Mesenchymal stem cell (in vitro differentiated cells and primary cell): Measurements from ENCODE around the gene STX19.

Source experiments
- DNase-seq: peaks from one replicate; pipeline ENCODE4 v3.0.0-alpha.2; 2013
- H2AFZ ChIP-seq: one replicate; pipeline ENCODE4 v1.6.1; 2013; ENCODE audit warnings: low read depth, mild to moderate bottlenecking, control low read depth, inconsistent platforms, low read length, moderate library complexity
- H2AK5ac ChIP-seq: 2 replicates; pipeline ENCODE4 v1.6.1; 2013; ENCODE audit warnings: low read length, moderate library complexity, mild to moderate bottlenecking, inconsistent platforms; ENCODE audit not compliant: severe bottlenecking
- H2BK120ac ChIP-seq: one replicate; pipeline ENCODE4 v1.6.1; 2013; ENCODE audit warnings: low read depth, mild to moderate bottlenecking, inconsistent platforms, low read length, moderate library complexity
- H2BK12ac ChIP-seq, 2 experiments: one replicate each; pipeline ENCODE4 v1.6.1; 2013; ENCODE audit warnings: inconsistent platforms in 2 of 2, low read length in 2 of 2, mild to moderate bottlenecking in 2 of 2, moderate library complexity in 2 of 2, control low read depth in 1 of 2
- H2BK15ac ChIP-seq: one replicate; pipeline ENCODE4 v1.6.1; 2013; ENCODE audit warnings: mild to moderate bottlenecking, low read depth, inconsistent platforms; ENCODE audit not compliant: poor library complexity, severe bottlenecking
- H2BK5ac ChIP-seq: 2 replicates; pipeline ENCODE4 v1.6.1; 2013; ENCODE audit warnings: low read depth, mild to moderate bottlenecking, low read length, control low read depth, inconsistent platforms; ENCODE audit not compliant: poor library complexity, severe bottlenecking
- H3K14ac ChIP-seq, 2 experiments: one replicate each; pipeline ENCODE4 v1.6.1; 2013; ENCODE audit warnings: inconsistent platforms in 2 of 2, low read length in 2 of 2, control low read depth in 1 of 2, mild to moderate bottlenecking in 1 of 2, moderate library complexity in 1 of 2
- H3K18ac ChIP-seq, 2 experiments: one replicate each; pipeline ENCODE4 v1.6.1; 2013; ENCODE audit warnings: inconsistent platforms in 2 of 2, low read length in 2 of 2, control low read depth in 1 of 2, low read depth in 1 of 2, mild to moderate bottlenecking in 1 of 2
- H3K23ac ChIP-seq, 2 experiments: one replicate each; pipeline ENCODE4 v1.6.1; 2013; ENCODE audit warnings: inconsistent platforms in 2 of 2, low read length in 2 of 2, mild to moderate bottlenecking in 2 of 2, moderate library complexity in 2 of 2, control low read depth in 1 of 2
- H3K27ac ChIP-seq: 2 replicates; pipeline ENCODE4 v1.5.1; 2013; ENCODE audit warnings: mild to moderate bottlenecking, moderate library complexity, low read length, control low read depth, inconsistent platforms; ENCODE audit not compliant: poor library complexity, severe bottlenecking
- H3K27me3 ChIP-seq, 2 experiments: 2 replicates each; pipeline versions ENCODE4 v1.6.1 to v1.7.0; 2013; ENCODE audit warnings: low read length in 2 of 2, mild to moderate bottlenecking in 2 of 2, moderate library complexity in 2 of 2, control low read depth in 1 of 2, inconsistent platforms in 1 of 2; ENCODE audit not compliant: control insufficient read depth in 1 of 2, insufficient read depth in 1 of 2
- H3K36me3 ChIP-seq, 2 experiments: 2 replicates each; pipeline versions ENCODE4 v1.6.1 to v1.7.0; 2013; ENCODE audit warnings: low read length in 2 of 2, control low read depth in 1 of 2, inconsistent platforms in 1 of 2, low read depth in 1 of 2, mild to moderate bottlenecking in 1 of 2; ENCODE audit not compliant: insufficient read depth in 2 of 2, control insufficient read depth in 1 of 2
- H3K4ac ChIP-seq, 2 experiments: one replicate each; pipeline ENCODE4 v1.6.1; 2013; ENCODE audit warnings: inconsistent platforms in 2 of 2, low read length in 2 of 2, mild to moderate bottlenecking in 2 of 2, moderate library complexity in 2 of 2, control low read depth in 1 of 2, low read depth in 1 of 2
- H3K4me1 ChIP-seq: 2 replicates; pipeline ENCODE4 v1.6.1; 2013; ENCODE audit warnings: low read depth, low read length, control low read depth; ENCODE audit not compliant: control insufficient read depth, insufficient read depth
- H3K4me2 ChIP-seq: 2 replicates; pipeline ENCODE4 v1.6.1; 2013; ENCODE audit warnings: low read length, mild to moderate bottlenecking, inconsistent platforms; ENCODE audit not compliant: poor library complexity, severe bottlenecking
- H3K4me3 ChIP-seq, 2 experiments: 2 replicates each; pipeline versions ENCODE4 v1.5.1 to v1.7.0; 2013; ENCODE audit warnings: low read length in 2 of 2, mild to moderate bottlenecking in 2 of 2, control low read depth in 1 of 2, low read depth in 1 of 2; ENCODE audit not compliant: insufficient read depth in 1 of 2
- H3K79me1 ChIP-seq: replicated peaks from 2 replicates; pipeline ENCODE4 v1.6.1; 2013; ENCODE audit warnings: mild to moderate bottlenecking, control low read depth, low read length, inconsistent platforms; ENCODE audit not compliant: poor library complexity, severe bottlenecking
- H3K9ac ChIP-seq: 2 replicates; pipeline ENCODE4 v1.7.0; 2013; ENCODE audit warnings: mild to moderate bottlenecking, low read length, moderate library complexity
- H3K9me3 ChIP-seq: 2 replicates; pipeline ENCODE4 v1.7.0; 2013; ENCODE audit warnings: mild to moderate bottlenecking, low read length; ENCODE audit not compliant: control insufficient read depth
- H4K8ac ChIP-seq: one replicate; pipeline ENCODE4 v1.6.1; 2013; ENCODE audit warnings: inconsistent platforms, mild to moderate bottlenecking, low read length, moderate library complexity
- H4K91ac ChIP-seq: one replicate; pipeline ENCODE4 v1.6.1; 2013; ENCODE audit warnings: mild to moderate bottlenecking, low read length, inconsistent platforms
- WGBS: methylation state at CpG from one replicate; pipeline ENCODE4 v1.1.7; 2013; ENCODE audit warnings: mixed read lengths; 5-methylcytosine and 5-hydroxymethylcytosine counted together

Gene STX19

GRCh38 chr3:94004301-94004910 is 24.0 kb downstream of the STX19 start:
- Histone ChIP-seq H2AK5ac (no peak overlapping the region), H4K8ac (no peak overlapping the region), H4K91ac (no peak overlapping the region), H3K4ac (no peak overlapping the region), H3K27ac (no peak overlapping the region), H2BK5ac (no peak overlapping the region), H3K18ac (no peak overlapping the region), H2BK120ac (no peak overlapping the region), H2BK12ac (no peak overlapping the region), H3K27me3 (no peaks in the 10 kb centered on the region), H3K36me3 (peaks cover 0 to 6% of the 10 kb centered on the region in 2 experiments), H2AFZ (no peak overlapping the region), H3K9ac (peak overlapping the region; percentile 91), H2BK15ac (no peak overlapping the region), H3K14ac (no peak overlapping the region), H3K9me3 (no peaks in the 10 kb centered on the region), H3K79me1 (peaks cover 6% of the 10 kb centered on the region), H3K4me1 (no peaks in the 10 kb centered on the region), H3K23ac (no peak overlapping the region), H3K4me2 (no peak overlapping the region), H3K4me3 (peak overlapping the region in 1 of 2 experiments; percentile 65)
- DNase-seq = peak; percentile 80
- no CpG with 5 or more reads among the region's 4 CpGs for WGBS

GRCh38 chr3:94001827-94002495 is 26.4 kb downstream of the STX19 start:
- WGBS = 95% methylated on average over 3 of the region's 3 CpGs

GRCh38 chr3:94001191-94001590 is 27.2 kb downstream of the STX19 start:
- no peak overlapping the region for H4K91ac ChIP-seq
- H3K23ac ChIP-seq = no peak overlapping the region
- no peak overlapping the region for H3K27ac ChIP-seq
- H3K27me3 ChIP-seq = no peaks in the 10 kb centered on the region
- no peak overlapping the region for H2BK5ac ChIP-seq
- peaks cover 4 to 9% of the 10 kb centered on the region in 2 experiments for H3K36me3 ChIP-seq
- no peak overlapping the region for H2AK5ac ChIP-seq
- H3K4me1 ChIP-seq = no peaks in the 10 kb centered on the region
- no peak overlapping the region for H2BK12ac ChIP-seq
- no peak overlapping the region for H3K4ac ChIP-seq
- no peak overlapping the region for H2AFZ ChIP-seq
- H3K4me2 ChIP-seq = no peak overlapping the region
- no peak overlapping the region for H3K14ac ChIP-seq
- no peak overlapping the region for H3K18ac ChIP-seq
- no peak overlapping the region for H4K8ac ChIP-seq
- no peak overlapping the region for H3K9ac ChIP-seq
- peaks cover 8% of the 10 kb centered on the region for H3K79me1 ChIP-seq
- no peak for DNase-seq
- no peaks in the 10 kb centered on the region for H3K9me3 ChIP-seq
- H2BK120ac ChIP-seq = no peak overlapping the region
- H3K4me3 ChIP-seq = no peak overlapping the region
- no peak overlapping the region for H2BK15ac ChIP-seq
- 100% methylated on average over 1 of the region's 1 CpG for WGBS

More at GRCh38 chr3:94001827-94002495, 26.4 kb downstream of the STX19 start:
- Histone ChIP-seq H3K4me2 (no peak overlapping the region), H3K18ac (no peak overlapping the region), H3K23ac (no peak overlapping the region), H2BK15ac (no peak overlapping the region), H2BK5ac (no peak overlapping the region), H2AFZ (no peak overlapping the region), H3K27me3 (no peaks in the 10 kb centered on the region), H3K4ac (no peak overlapping the region), H2BK12ac (no peak overlapping the region), H3K36me3 (peaks cover 0 to 6% of the 10 kb centered on the region in 2 experiments), H2BK120ac (no peak overlapping the region), H3K14ac (no peak overlapping the region), H4K8ac (no peak overlapping the region), H3K9ac (no peak overlapping the region), H3K27ac (no peak overlapping the region), H2AK5ac (no peak overlapping the region), H3K79me1 (peaks cover 8% of the 10 kb centered on the region), H4K91ac (no peak overlapping the region), H3K9me3 (no peaks in the 10 kb centered on the region), H3K4me3 (no peak overlapping the region), H3K4me1 (no peaks in the 10 kb centered on the region)
- no peak for DNase-seq

- Histone ChIP-seq H3K4me2 (no peak overlapping the region), H2BK5ac (no peak overlapping the region), H3K18ac (no peak overlapping the region), H4K91ac (no peak overlapping the region), H3K79me1 (peaks cover 22% of the 10 kb centered on the region), H3K4me1 (no peaks in the 10 kb centered on the region), H3K9me3 (no peaks in the 10 kb centered on the region), H3K36me3 (peaks cover 3 to 4% of the 10 kb centered on the region in 2 experiments), H3K27me3 (no peaks in the 10 kb centered on the region), H2BK120ac (no peak overlapping the region), H3K23ac (no peak overlapping the region), H2AFZ (no peak overlapping the region), H4K8ac (no peak overlapping the region), H3K14ac (no peak overlapping the region), H2BK15ac (no peak overlapping the region), H3K4me3 (no peak overlapping the region), H2AK5ac (no peak overlapping the region), H3K9ac (no peak overlapping the region), H2BK12ac (no peak overlapping the region), H3K27ac (no peak overlapping the region), H3K4ac (no peak overlapping the region)
- WGBS = 30% methylated on average over 2 of the region's 3 CpGs
- DNase-seq = peak; percentile 62
These were observed 34.3 kb downstream of the STX19 start for GRCh38 chr3:93994056-93994455.
